PC-3 (cell line): ENCODE data around the gene LOXHD1.

Source experiments
- CTCF ChIP-seq: fragments of 300-600 bp; sonication (generic); conservative IDR thresholded peaks from 2 replicates; pipeline ENCODE4 v1.5.1; 2017; ENCODE audit warnings: antibody characterized with exemption, low read depth, mild to moderate bottlenecking, low read length
- EZH2 ChIP-seq: fragments of 300-600 bp; sonication (generic); IDR thresholded peaks from one replicate; pipeline ENCODE4 v1.6.1; 2017; ENCODE audit warnings: antibody characterized with exemption, mild to moderate bottlenecking, low read length; ENCODE audit not compliant: unreplicated experiment
- EZH2phosphoT487 ChIP-seq: fragments of 300-600 bp; sonication (generic); IDR thresholded peaks from 2 replicates; pipeline ENCODE4 v1.6.1; 2018; ENCODE audit warnings: mild to moderate bottlenecking, antibody characterized with exemption, low read length, borderline replicate concordance

GRCh38 chr18:46468426-46469180, 188.4 kb downstream of the LOXHD1 start:
- TF ChIP-seq CTCF, result no peak
- no peak for TF ChIP-seq EZH2phosphoT487
- TF ChIP-seq EZH2, result no peak
